H9 (cell line): ENCODE data around the gene MME. TPM values are rescaled to one million over a fixed set of nuclear protein-coding genes. Genes with fewer than 3 reads are reported as not detected.

ENCODE experiments used
- DNase-seq: peaks from one replicate; pipeline ENCODE4 v3.0.0-alpha.2; 2017
- H2AFZ ChIP-seq: one replicate; pipeline ENCODE4 v1.6.1; 2013; ENCODE audit warnings: mild to moderate bottlenecking, low read length, control low read depth, moderate library complexity
- H2AK5ac ChIP-seq: 2 replicates; pipeline ENCODE4 v1.6.1; 2013; ENCODE audit warnings: low read length, control low read depth, mixed read lengths; ENCODE audit not compliant: insufficient read length
- H2BK120ac ChIP-seq: one replicate; pipeline ENCODE4 v1.6.1; 2013; ENCODE audit warnings: low read depth, mild to moderate bottlenecking, low read length, control low read depth, inconsistent platforms; ENCODE audit not compliant: poor library complexity, severe bottlenecking
- H2BK12ac ChIP-seq: 2 replicates; pipeline ENCODE4 v1.6.1; 2013; ENCODE audit warnings: low read length, control low read depth, mixed read lengths, low read depth; ENCODE audit not compliant: insufficient read length
- H2BK15ac ChIP-seq: 2 replicates; pipeline ENCODE4 v1.6.1; 2013; ENCODE audit warnings: low read depth, low read length, control low read depth
- H2BK20ac ChIP-seq: one replicate; pipeline ENCODE4 v1.6.1; 2013; ENCODE audit warnings: low read depth, mild to moderate bottlenecking, low read length, control low read depth, inconsistent platforms; ENCODE audit not compliant: poor library complexity, severe bottlenecking
- H2BK5ac ChIP-seq: 2 replicates; pipeline ENCODE4 v1.6.1; 2013; ENCODE audit warnings: low read length, control low read depth, mixed read lengths; ENCODE audit not compliant: insufficient read length
- H3K14ac ChIP-seq: 2 replicates; pipeline ENCODE4 v1.6.1; 2013; ENCODE audit warnings: low read length, control low read depth; ENCODE audit not compliant: insufficient read depth
- H3K18ac ChIP-seq: 2 replicates; pipeline ENCODE4 v1.6.1; 2013; ENCODE audit warnings: low read depth, mild to moderate bottlenecking, mixed read lengths, low read length, control low read depth; ENCODE audit not compliant: insufficient read length
- H3K23ac ChIP-seq: 2 replicates; pipeline ENCODE4 v1.6.1; 2013; ENCODE audit warnings: low read length, control low read depth, mixed read lengths, low read depth; ENCODE audit not compliant: insufficient read length
- H3K23me2 ChIP-seq: 2 replicates; pipeline ENCODE4 v1.6.1; 2013; ENCODE audit warnings: low read depth, mild to moderate bottlenecking, mixed read lengths, low read length, control low read depth; ENCODE audit not compliant: insufficient read length, poor library complexity, severe bottlenecking
- H3K27ac ChIP-seq: 2 replicates; pipeline ENCODE4 v1.5.1; 2013; ENCODE audit warnings: low read length, control low read depth, mixed read lengths, low read depth; ENCODE audit not compliant: insufficient read length
- H3K27me3 ChIP-seq: 2 replicates; pipeline ENCODE4 v1.6.1; 2013; ENCODE audit warnings: low read length, control low read depth, inconsistent platforms; ENCODE audit not compliant: insufficient read depth
- H3K4ac ChIP-seq: 2 replicates; pipeline ENCODE4 v1.6.1; 2013; ENCODE audit warnings: low read depth, mild to moderate bottlenecking, control low read depth, inconsistent platforms, low read length, moderate library complexity
- H3K4me1 ChIP-seq: 2 replicates; pipeline ENCODE4 v1.6.1; 2013; ENCODE audit warnings: low read length, control low read depth, inconsistent platforms; ENCODE audit not compliant: insufficient read depth
- H3K4me2 ChIP-seq: 2 replicates; pipeline ENCODE4 v1.6.1; 2013; ENCODE audit warnings: low read length, control low read depth, mixed read lengths; ENCODE audit not compliant: insufficient read length, insufficient read depth
- H3K56ac ChIP-seq: 2 replicates; pipeline ENCODE4 v1.6.1; 2013; ENCODE audit warnings: low read depth, mild to moderate bottlenecking, mixed read lengths, low read length, control low read depth; ENCODE audit not compliant: insufficient read length
- H3K79me1 ChIP-seq: 2 replicates; pipeline ENCODE4 v1.6.1; 2013; ENCODE audit warnings: low read depth, mild to moderate bottlenecking, moderate library complexity, low read length, control low read depth, inconsistent platforms; ENCODE audit not compliant: insufficient read depth, poor library complexity, severe bottlenecking
- H3K79me2 ChIP-seq: 2 replicates; pipeline ENCODE4 v1.6.1; 2013; ENCODE audit warnings: low read length, control low read depth, inconsistent platforms; ENCODE audit not compliant: insufficient read depth
- H3K9ac ChIP-seq: 2 replicates; pipeline ENCODE4 v1.6.1; 2013; ENCODE audit warnings: low read length, control low read depth, mixed read lengths; ENCODE audit not compliant: insufficient read length; ENCODE audit errors: extremely low read depth
- H3K9me3 ChIP-seq: one replicate; pipeline ENCODE4 v1.6.1; 2013; ENCODE audit warnings: low read depth, low read length, inconsistent platforms; ENCODE audit not compliant: control insufficient read depth
- H3T11ph ChIP-seq: one replicate; pipeline ENCODE4 v1.6.1; 2013; ENCODE audit warnings: mild to moderate bottlenecking, low read length, control low read depth, inconsistent platforms
- H4K20me1 ChIP-seq: one replicate; pipeline ENCODE4 v1.6.1; 2013; ENCODE audit not compliant: control insufficient read depth, insufficient read length, insufficient read depth
- H4K5ac ChIP-seq: 2 replicates; pipeline ENCODE4 v1.6.1; 2013; ENCODE audit warnings: low read depth, mild to moderate bottlenecking, mixed read lengths, low read length, control low read depth; ENCODE audit not compliant: insufficient read length
- H4K8ac ChIP-seq: replicated peaks from 2 replicates; pipeline ENCODE4 v1.6.1; 2013; ENCODE audit warnings: low read length, control low read depth, mixed read lengths, low read depth; ENCODE audit not compliant: insufficient read length
- H4K91ac ChIP-seq: 2 replicates; pipeline ENCODE4 v1.6.1; 2013; ENCODE audit warnings: low read depth, mild to moderate bottlenecking, moderate library complexity, mixed read lengths, low read length, control low read depth; ENCODE audit not compliant: insufficient read length
- H3K27ac Mint-ChIP-seq, 3 experiments: 2 replicates in 2 of 3; 3 replicates in 1 of 3; pipeline ENCODE4 v1.8.0; 2020 to 2021; ENCODE audit warnings: mixed read lengths in 3 of 3, mild to moderate bottlenecking in 1 of 3, moderate library complexity in 1 of 3
- H3K27me3 Mint-ChIP-seq: 2 replicates; pipeline ENCODE4 v1.8.0; 2021; ENCODE audit warnings: low read depth, mild to moderate bottlenecking, moderate library complexity, mixed read lengths
- H3K36me3 Mint-ChIP-seq, 3 experiments: 2 replicates in 2 of 3; 3 replicates in 1 of 3; pipeline ENCODE4 v1.8.0; 2020 to 2021; ENCODE audit warnings: low read depth in 3 of 3, mixed read lengths in 3 of 3; ENCODE audit not compliant: insufficient read depth in 1 of 3
- H3K4me1 Mint-ChIP-seq, 2 experiments: 2 replicates each; pipeline ENCODE4 v1.8.0; 2020; ENCODE audit warnings: mixed read lengths in 2 of 2
- H3K4me3 Mint-ChIP-seq, 2 experiments: 2 replicates in 1 of 2; 3 replicates in 1 of 2; pipeline ENCODE4 v1.8.0; 2020 to 2021; ENCODE audit warnings: mild to moderate bottlenecking in 2 of 2, mixed read lengths in 2 of 2, moderate library complexity in 1 of 2
- H3K9me3 Mint-ChIP-seq, 2 experiments: 2 replicates in 1 of 2; 3 replicates in 1 of 2; pipeline ENCODE4 v1.8.0; 2020; ENCODE audit warnings: mild to moderate bottlenecking in 2 of 2, mixed read lengths in 2 of 2, moderate library complexity in 1 of 2
- WGBS: extraction: QIAGEN DNeasy Blood & Tissue Kit; methylation state at CpG from one replicate; pipeline ENCODE4 v1.1.7; 2013; ENCODE audit warnings: missing lambda C conversion rate, low lambda C conversion rate, mixed read lengths; ENCODE audit not compliant: insufficient read length; ENCODE audit errors: extremely low coverage; 5-methylcytosine and 5-hydroxymethylcytosine counted together
- total RNA-seq: library from RNA; stranded (reverse); gene quantifications from 2 replicates; pipeline ENCODE4 v1.2.1, GENCODE V29; 2021
- TF ChIP-seq, protein P1 (sequence below): fragments of 200-600 bp; sonication (generic); conservative IDR thresholded peaks from 3 replicates; pipeline ENCODE4 v1.8.0; 2021; ENCODE audit warnings: antibody characterized with exemption, mild to moderate bottlenecking

MME gene
- total RNA-seq, 1 experiment from 2014 or later, result 16.4 TPM

DNA sequence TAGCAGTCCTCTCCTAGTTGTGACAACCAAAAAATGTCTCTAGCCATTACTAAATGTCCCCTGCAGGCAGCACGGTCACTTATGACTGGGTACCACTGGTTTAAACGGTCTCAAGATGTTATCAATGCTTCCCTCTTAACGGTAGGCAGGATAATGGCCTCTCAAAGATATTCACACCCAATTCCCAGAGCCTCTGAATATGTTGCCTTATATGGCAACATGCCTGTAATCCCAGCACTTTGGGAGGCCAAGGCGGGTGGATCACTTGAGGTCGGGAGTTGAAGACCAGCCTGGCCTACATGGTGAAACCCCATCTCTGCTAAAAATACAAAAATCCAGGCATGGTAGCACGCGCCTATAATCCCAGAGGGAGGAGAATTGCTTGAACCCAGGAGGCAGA, 9.4 kb downstream of the MME start:
- H3K27me3 Mint-ChIP-seq, result no peaks in the 10 kb centered on the region
- Histone ChIP-seq H3K27ac (no peak overlapping the region), H3T11ph (no peak overlapping the region), H4K5ac (no peak overlapping the region), H3K4me2 (no peak overlapping the region), H2BK5ac (no peak overlapping the region), H2BK12ac (no peak overlapping the region), H2BK15ac (no peak overlapping the region), H2BK20ac (no peak overlapping the region), H3K4me1 (no peaks in the 10 kb centered on the region), H3K79me2 (no peaks in the 10 kb centered on the region), H3K27me3 (no peaks in the 10 kb centered on the region), H3K9me3 (no peaks in the 10 kb centered on the region), H4K20me1 (no peaks in the 10 kb centered on the region), H3K23ac (no peak overlapping the region), H3K9ac (no peak overlapping the region), H4K91ac (no peak overlapping the region), H3K18ac (no peak overlapping the region), H2AFZ (no peak overlapping the region), H3K56ac (no peak overlapping the region), H2BK120ac (no peak overlapping the region), H3K14ac (no peak overlapping the region), H3K4ac (no peak overlapping the region), H4K8ac (no peak overlapping the region), H3K79me1 (no peaks in the 10 kb centered on the region), H3K23me2 (no peaks in the 10 kb centered on the region), H2AK5ac (no peak overlapping the region)
- H3K9me3 Mint-ChIP-seq, result no peaks in the 10 kb centered on the region
- TF ChIP-seq, protein P1, sequence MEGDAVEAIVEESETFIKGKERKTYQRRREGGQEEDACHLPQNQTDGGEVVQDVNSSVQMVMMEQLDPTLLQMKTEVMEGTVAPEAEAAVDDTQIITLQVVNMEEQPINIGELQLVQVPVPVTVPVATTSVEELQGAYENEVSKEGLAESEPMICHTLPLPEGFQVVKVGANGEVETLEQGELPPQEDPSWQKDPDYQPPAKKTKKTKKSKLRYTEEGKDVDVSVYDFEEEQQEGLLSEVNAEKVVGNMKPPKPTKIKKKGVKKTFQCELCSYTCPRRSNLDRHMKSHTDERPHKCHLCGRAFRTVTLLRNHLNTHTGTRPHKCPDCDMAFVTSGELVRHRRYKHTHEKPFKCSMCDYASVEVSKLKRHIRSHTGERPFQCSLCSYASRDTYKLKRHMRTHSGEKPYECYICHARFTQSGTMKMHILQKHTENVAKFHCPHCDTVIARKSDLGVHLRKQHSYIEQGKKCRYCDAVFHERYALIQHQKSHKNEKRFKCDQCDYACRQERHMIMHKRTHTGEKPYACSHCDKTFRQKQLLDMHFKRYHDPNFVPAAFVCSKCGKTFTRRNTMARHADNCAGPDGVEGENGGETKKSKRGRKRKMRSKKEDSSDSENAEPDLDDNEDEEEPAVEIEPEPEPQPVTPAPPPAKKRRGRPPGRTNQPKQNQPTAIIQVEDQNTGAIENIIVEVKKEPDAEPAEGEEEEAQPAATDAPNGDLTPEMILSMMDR, result no peak
- no CpG with 5 or more reads among the region's 7 CpGs for WGBS
- peaks cover 0 to 4% (median 0%) of the 10 kb centered on the region in 3 experiments; a peak in 1 of 7 replicates for H3K36me3 Mint-ChIP-seq
- no peaks in the 10 kb centered on the region for H3K4me1 Mint-ChIP-seq
- no peak for DNase-seq
- H3K27ac Mint-ChIP-seq, result no peak overlapping the region
- no peak overlapping the region for H3K4me3 Mint-ChIP-seq
